ENCODE measurements around the gene DACT3.

The DACT3 gene

GRCh38 chr19:46697204-46697960 lies 36.4 kb upstream of the DACT3 start:
- H3K4me3 ChIP-seq (ENCODE audit: low read depth, low read length), result no peak overlapping the region
- DNase-seq (ENCODE audit: low read depth), result no peak
- TF ChIP-seq CTCF (IDR thresholded peaks at IDR 0.05; ENCODE audit: insufficient read depth, low read depth, low read length, missing control alignments), result no peak

DNA sequence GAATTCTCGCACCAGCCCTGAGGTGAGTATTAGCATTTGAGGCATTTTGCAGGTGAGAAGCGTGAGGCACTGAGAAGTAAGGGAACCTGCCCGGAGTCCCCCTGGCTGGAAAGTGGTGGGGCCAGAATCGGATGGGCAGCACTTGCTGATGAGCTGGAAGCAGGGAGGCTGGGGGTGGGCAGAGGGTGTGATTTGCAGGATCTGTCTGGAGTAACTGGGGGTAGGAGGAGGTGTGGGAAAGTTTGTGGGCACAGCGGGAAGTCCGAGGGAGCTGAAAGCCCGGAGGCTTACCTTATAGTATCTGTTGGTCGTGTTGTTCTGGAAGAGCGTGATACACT lies 35.9 kb upstream of the DACT3 start:
- H3K4me3 ChIP-seq (ENCODE audit: low read depth, low read length), result no peak overlapping the region
- DNase-seq (ENCODE audit: low read depth), result no peak
- no peak for TF ChIP-seq CTCF (IDR thresholded peaks at IDR 0.05; ENCODE audit: insufficient read depth, low read depth, low read length, missing control alignments)

DNA sequence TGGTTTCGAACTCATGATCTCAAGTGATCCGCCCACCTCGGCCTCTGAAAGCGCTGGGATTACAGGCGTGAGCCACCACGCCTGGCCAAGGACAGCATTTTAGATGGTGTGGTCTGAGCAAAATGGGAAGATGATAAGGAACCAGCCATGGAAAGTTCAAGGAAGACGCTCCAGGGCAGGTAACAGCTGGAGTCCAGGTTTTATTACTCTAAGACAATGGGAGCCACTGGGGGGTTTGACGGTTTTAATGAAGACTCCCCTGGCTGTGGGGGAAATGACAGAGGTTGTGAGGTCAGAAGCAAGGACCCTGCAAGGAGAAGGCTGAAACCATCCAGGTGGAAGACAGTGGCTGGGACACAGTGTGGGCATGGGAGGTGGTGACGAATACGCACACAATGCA lies 35.1 kb upstream of the DACT3 start:
- H3K4me3 ChIP-seq (ENCODE audit: low read depth, low read length), result no peak overlapping the region
- DNase-seq (ENCODE audit: low read depth), result no peak
- no peak for TF ChIP-seq CTCF (IDR thresholded peaks at IDR 0.05; ENCODE audit: insufficient read depth, low read depth, low read length, missing control alignments)

DNA sequence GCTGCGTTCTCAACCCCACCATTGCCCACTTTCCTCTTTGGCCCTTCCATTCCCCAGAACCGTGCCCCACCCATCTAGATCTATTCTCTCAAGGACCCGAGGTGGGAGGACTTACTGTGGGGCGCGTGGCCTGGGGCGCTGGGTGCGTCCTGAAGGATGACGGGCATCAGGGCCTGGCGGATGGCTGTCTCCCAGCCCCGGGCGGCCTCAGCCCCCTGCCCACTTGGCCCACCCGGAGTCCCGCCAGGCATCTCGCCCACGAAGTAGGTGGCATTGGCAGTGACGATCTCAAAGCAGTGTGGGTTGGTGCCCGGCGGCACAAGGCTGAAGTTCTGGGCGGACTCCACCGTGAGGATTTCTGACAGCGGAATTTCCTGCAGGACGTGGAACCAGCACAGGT lies 32.8 kb upstream of the DACT3 start:
- no peak overlapping the region for H3K4me3 ChIP-seq (ENCODE audit: low read depth, low read length)
- DNase-seq (ENCODE audit: low read depth), result no peak
- TF ChIP-seq CTCF (IDR thresholded peaks at IDR 0.05; ENCODE audit: insufficient read depth, low read depth, low read length, missing control alignments), result no peak

GRCh38 chr19:46692918-46693722 lies 32.1 kb upstream of the DACT3 start:
- no peak for DNase-seq (ENCODE audit: low read depth)
- no peak for TF ChIP-seq CTCF (IDR thresholded peaks at IDR 0.05; ENCODE audit: insufficient read depth, low read depth, low read length, missing control alignments)

DNA sequence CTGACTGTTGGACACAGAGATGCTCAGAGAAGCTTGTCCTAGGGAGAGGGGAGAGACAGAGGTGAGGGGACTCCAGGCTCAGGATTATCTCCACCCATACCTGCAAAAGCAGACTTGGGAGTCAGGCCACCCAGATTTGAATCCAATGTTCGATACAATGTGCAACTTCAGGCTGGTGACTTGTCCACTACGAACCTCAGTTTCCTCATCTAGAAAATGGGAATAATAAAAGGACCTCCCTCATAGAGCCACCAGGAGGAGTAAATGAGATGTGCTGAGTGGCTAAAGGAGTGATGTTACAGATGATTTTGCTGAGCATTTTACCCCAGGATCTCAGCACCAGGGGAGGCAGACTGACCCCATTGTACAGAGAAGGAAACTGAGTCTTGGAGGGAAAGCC lies 31.0 kb upstream of the DACT3 start:
- no peak for TF ChIP-seq CTCF (IDR thresholded peaks at IDR 0.05; ENCODE audit: insufficient read depth, low read depth, low read length, missing control alignments)
- no peak overlapping the region for H3K4me3 ChIP-seq (ENCODE audit: low read depth, low read length)
- DNase-seq (ENCODE audit: low read depth), result no peak

More at GRCh38 chr19:46692918-46693722, 32.1 kb upstream of the DACT3 start:
- no peak overlapping the region for H3K4me3 ChIP-seq (ENCODE audit: low read depth, low read length)

Data from GM12865 (cell line).